ENCODE measurements around the gene VWDE. TPM values are rescaled to one million over a fixed set of nuclear protein-coding genes. Genes with fewer than 3 reads are reported as not detected.
A peak's percentile ranks its signal among the peaks of the same experiment; 100 is the strongest.
"Not testable (repeated sequence)": the region's sequence is repeated elsewhere in the genome, so short reads cannot be mapped to it uniquely, and the experiment has no call there.

VWDE gene
- total RNA-seq, 1 donor from 2014 or later: 0.53 TPM

- ATAC-seq: no peak
- Histone ChIP-seq H3K27me3 (ENCODE audit: low read depth) (no peaks in the 10 kb centered on the region), H3K27ac (no peak overlapping the region), H3K4me1 (no peaks in the 10 kb centered on the region), H3K4me3 (no peak overlapping the region), H3K9me3 (no peaks in the 10 kb centered on the region), H3K36me3 (no peaks in the 10 kb centered on the region)
- no peak for TF ChIP-seq CTCF (IDR thresholded peaks at IDR 0.05)
- intact Hi-C loops (cut with DNase I): no loop called here
- no peak for DNase-seq
Observed at GRCh38 chr7:12397671-12398070, 6.0 kb downstream of the VWDE start.

- H3K4me1 ChIP-seq; H3K27ac ChIP-seq; H3K9me3 ChIP-seq; intact Hi-C loops (cut with DNase I); DNase-seq; ATAC-seq; H3K36me3 ChIP-seq; H3K4me3 ChIP-seq; H3K27me3 ChIP-seq (ENCODE audit: low read depth): not testable (repeated sequence)
Observed at GRCh38 chr7:12396670-12397069, 7.0 kb downstream of the VWDE start.

- H3K27me3 ChIP-seq (ENCODE audit: low read depth): no peaks in the 10 kb centered on the region
- no peak overlapping the region for H3K27ac ChIP-seq
- intact Hi-C loops (cut with DNase I): no loop called here
- DNase-seq (no peak), ATAC-seq (no peak)
- H3K4me1 ChIP-seq: no peaks in the 10 kb centered on the region
- no peaks in the 10 kb centered on the region for H3K36me3 ChIP-seq
- H3K4me3 ChIP-seq: no peak overlapping the region
- no peak for TF ChIP-seq CTCF (IDR thresholded peaks at IDR 0.05)
- no peaks in the 10 kb centered on the region for H3K9me3 ChIP-seq
Observed at GRCh38 chr7:12391922-12392615, 11.6 kb downstream of the VWDE start.

- Histone ChIP-seq H3K9me3 (no peaks in the 10 kb centered on the region), H3K27me3 (ENCODE audit: low read depth) (no peaks in the 10 kb centered on the region), H3K36me3 (no peaks in the 10 kb centered on the region), H3K4me1 (no peaks in the 10 kb centered on the region), H3K27ac (no peak overlapping the region), H3K4me3 (no peak overlapping the region)
- intact Hi-C loops (cut with DNase I): no loop called here
- ATAC-seq (peak in 1 of 2 donors; percentile 66), DNase-seq (no peak)
- TF ChIP-seq CTCF (IDR thresholded peaks at IDR 0.05): peak; percentile 64
Observed at GRCh38 chr7:12389089-12389700, 14.5 kb downstream of the VWDE start.

- DNase-seq: no peak
- Histone ChIP-seq H3K4me1 (no peaks in the 10 kb centered on the region), H3K27me3 (ENCODE audit: low read depth) (no peaks in the 10 kb centered on the region), H3K4me3 (no peak overlapping the region), H3K27ac (no peak overlapping the region), H3K36me3 (no peaks in the 10 kb centered on the region), H3K9me3 (no peaks in the 10 kb centered on the region)
- no peak for TF ChIP-seq CTCF (IDR thresholded peaks at IDR 0.05)
- ATAC-seq: no peak
- intact Hi-C loops (cut with DNase I): no loop called here
Observed at GRCh38 chr7:12386313-12386740, 17.3 kb downstream of the VWDE start.

- DNase-seq: no peak
Observed at GRCh38 chr7:12385364-12385786, 18.3 kb downstream of the VWDE start.

More at GRCh38 chr7:12385364-12385786, 18.3 kb downstream of the VWDE start:
- TF ChIP-seq CTCF (IDR thresholded peaks at IDR 0.05): no peak
- intact Hi-C loops (cut with DNase I): no loop called here
- no peak overlapping the region for H3K4me3 ChIP-seq
- no peak overlapping the region for H3K27ac ChIP-seq
- no peaks in the 10 kb centered on the region for H3K27me3 ChIP-seq (ENCODE audit: low read depth)
- no peaks in the 10 kb centered on the region for H3K36me3 ChIP-seq
- H3K4me1 ChIP-seq: no peaks in the 10 kb centered on the region
- no peak for ATAC-seq
- no peaks in the 10 kb centered on the region for H3K9me3 ChIP-seq
